IMR-90 (cell line): ENCODE results near the gene GALNT5. TPM values are rescaled to one million over a fixed set of nuclear protein-coding genes. Genes with fewer than 3 reads are reported as not detected.
A peak's percentile ranks its signal among the peaks of the same experiment; 100 is the strongest.

ENCODE experiments used
- ATAC-seq: fragments of 200-7000 bp; cut with Tn5 transposase; 2 replicates; pipeline ENCODE4 v1.9.1; 2020; ENCODE audit warnings: low read depth, mild to moderate bottlenecking, moderate library complexity
- BruUV-seq: library from RNA; stranded (reverse); fragments of 400-500 nt; replicated peaks from 2 replicates; lab custom pipeline; 2021; lab: Mats Ljungman, UMichigan
- CTCF ChIA-PET: fragments of 300-600 bp; formaldehyde crosslinking; extraction: SDS; loops from one replicate; lab custom pipeline; 2021; ENCODE audit warnings: antibody characterized with exemption; lab: Yijun Ruan, JAX
- POLR2A ChIA-PET: fragments of 300-600 bp; sonication (Branson Sonifier 250); formaldehyde crosslinking; loops from one replicate; lab custom pipeline; 2022; ENCODE audit warnings: antibody characterized with exemption; ENCODE audit not compliant: unreplicated experiment; lab: Charles Lee
- DNase-seq: peaks from one replicate; pipeline ENCODE4 v3.0.0; 2013
- H2AFZ ChIP-seq: replicated peaks from 2 replicates; pipeline ENCODE3; 2013; ENCODE audit warnings: low read length, mild to moderate bottlenecking; ENCODE audit not compliant: poor library complexity
- H2AK5ac ChIP-seq: 2 replicates; pipeline ENCODE4 v1.6.1; 2013; ENCODE audit warnings: low read depth, low read length, inconsistent platforms
- H2AK9ac ChIP-seq: replicated peaks from 2 replicates; pipeline ENCODE3; 2013; ENCODE audit warnings: mild to moderate bottlenecking, low read depth, low read length, moderate library complexity; ENCODE audit not compliant: poor library complexity
- H2BK120ac ChIP-seq: 2 replicates; pipeline ENCODE4 v1.6.1; 2013; ENCODE audit warnings: low read depth, low read length, inconsistent platforms
- H2BK15ac ChIP-seq: 3 replicates; pipeline ENCODE4 v1.6.1; 2013; ENCODE audit warnings: low read depth, low read length, inconsistent platforms
- H2BK20ac ChIP-seq: 2 replicates; pipeline ENCODE4 v1.6.1; 2013; ENCODE audit warnings: low read depth, mild to moderate bottlenecking, inconsistent platforms, low read length, moderate library complexity
- H2BK5ac ChIP-seq: 2 replicates; pipeline ENCODE4 v1.6.1; 2013; ENCODE audit warnings: mild to moderate bottlenecking, low read depth, low read length, inconsistent platforms; ENCODE audit not compliant: poor library complexity, severe bottlenecking
- H3K14ac ChIP-seq: replicated peaks from 2 replicates; pipeline ENCODE4 v1.6.1; 2013; ENCODE audit warnings: low read depth, low read length, inconsistent platforms
- H3K18ac ChIP-seq: 2 replicates; pipeline ENCODE4 v1.6.1; 2013; ENCODE audit warnings: low read depth, low read length, control low read depth
- H3K23ac ChIP-seq: 2 replicates; pipeline ENCODE4 v1.6.1; 2013; ENCODE audit warnings: low read depth, low read length, inconsistent platforms
- H3K27ac ChIP-seq: 2 replicates; pipeline ENCODE4 v1.5.1; 2013; ENCODE audit warnings: mild to moderate bottlenecking, control low read depth, low read length; ENCODE audit not compliant: insufficient read depth
- H3K27me3 ChIP-seq: 2 replicates; pipeline ENCODE4 v1.6.1; 2013; ENCODE audit warnings: low read length; ENCODE audit not compliant: control insufficient read depth, insufficient read depth
- H3K36me3 ChIP-seq: 2 replicates; pipeline ENCODE4 v1.6.1; 2013; ENCODE audit warnings: low read length, mixed read lengths; ENCODE audit not compliant: control insufficient read depth, insufficient read depth
- H3K4ac ChIP-seq: 2 replicates; pipeline ENCODE4 v1.6.1; 2013; ENCODE audit warnings: low read depth, low read length, inconsistent platforms
- H3K4me1 ChIP-seq: 2 replicates; pipeline ENCODE4 v1.6.1; 2013; ENCODE audit warnings: low read length, mixed read lengths; ENCODE audit not compliant: control insufficient read depth, insufficient read depth
- H3K4me2 ChIP-seq: 2 replicates; pipeline ENCODE4 v1.6.1; 2013; ENCODE audit warnings: low read depth, mild to moderate bottlenecking, control low read depth, low read length, moderate library complexity
- H3K4me3 ChIP-seq: 2 replicates; pipeline ENCODE4 v1.5.1; 2013; ENCODE audit warnings: low read depth, mild to moderate bottlenecking, control low read depth, low read length, moderate library complexity; ENCODE audit not compliant: insufficient read depth
- H3K56ac ChIP-seq: 2 replicates; pipeline ENCODE4 v1.6.1; 2013; ENCODE audit warnings: low read length, inconsistent platforms; ENCODE audit not compliant: insufficient read depth; ENCODE audit errors: extremely low read depth
- H3K79me1 ChIP-seq, 2 experiments: 2 replicates each; pipeline ENCODE4 v1.6.1; 2013; ENCODE audit warnings: low read length in 2 of 2, inconsistent platforms in 1 of 2, low read depth in 1 of 2
- H3K9ac ChIP-seq: 2 replicates; pipeline ENCODE4 v1.6.1; 2013; ENCODE audit warnings: low read depth, low read length, control low read depth
- H3K9me1 ChIP-seq: 2 replicates; pipeline ENCODE4 v1.6.1; 2013; ENCODE audit warnings: low read length, inconsistent platforms; ENCODE audit not compliant: insufficient read depth
- H3K9me3 ChIP-seq: 2 replicates; pipeline ENCODE4 v1.6.1; 2013; ENCODE audit warnings: low read length; ENCODE audit not compliant: control insufficient read depth, insufficient read depth
- H4K20me1 ChIP-seq: 2 replicates; pipeline ENCODE4 v1.6.1; 2013; ENCODE audit warnings: low read length, inconsistent platforms; ENCODE audit not compliant: insufficient read depth
- H4K5ac ChIP-seq: 2 replicates; pipeline ENCODE4 v1.6.1; 2013; ENCODE audit warnings: mild to moderate bottlenecking, low read depth, low read length, control low read depth
- H4K8ac ChIP-seq, 2 experiments: 2 replicates each; pipeline ENCODE4 v1.6.1; 2013; ENCODE audit warnings: low read depth in 2 of 2, low read length in 2 of 2, control low read depth in 1 of 2, inconsistent platforms in 1 of 2
- H4K91ac ChIP-seq: 2 replicates; pipeline ENCODE4 v1.6.1; 2013; ENCODE audit warnings: low read depth, low read length, inconsistent platforms; ENCODE audit not compliant: insufficient read depth
- CEBPB ChIP-seq: IDR thresholded peaks from 2 replicates; pipeline ENCODE4 v1.6.1; 2012; ENCODE audit warnings: low read depth, low read length, improper control_type of control experiment
- MXI1 ChIP-seq: IDR thresholded peaks from 2 replicates; pipeline ENCODE4 v1.6.1; 2012; ENCODE audit warnings: low read depth, mild to moderate bottlenecking, low read length, moderate library complexity, borderline replicate concordance
- WGBS, 2 experiments: methylation state at CpG; one replicate each; pipeline versions ENCODE4 v1.1.5 to v1.1.7; 2013; ENCODE audit warnings: missing lambda C conversion rate in 2 of 2; ENCODE audit not compliant: insufficient read length in 1 of 2; ENCODE audit errors: extremely low coverage in 2 of 2; 5-methylcytosine and 5-hydroxymethylcytosine counted together
- dilution Hi-C: fragments of 300-500 bp; cut with HindIII; formaldehyde crosslinking; loops from one replicate; pipeline ENCODE4 v1.14.3; 2018; ENCODE audit warnings: low sequenced_read_pairs; ENCODE audit not compliant: unreplicated experiment
- in situ Hi-C: fragments of 300-500 bp; cut with MboI; formaldehyde crosslinking; loops from 3 replicates; pipeline ENCODE4 v1.14.3; 2019; ENCODE audit warnings: low sequenced_read_pairs, inconsistent platforms, mixed read lengths
- intact Hi-C: fragments of 100-400 bp; cut with micrococcal nuclease; formaldehyde crosslinking; loops from 2 replicates; pipeline ENCODE4 v1.10.0; 2022
- polyA plus RNA-seq, 3 experiments: library from polyadenylated mRNA; depleted of rRNA; stranded (reverse); fragments of >200 nt; gene quantifications; 2 replicates each; pipeline ENCODE4 v1.2.3, GENCODE V29; 2012; ENCODE audit warnings: low replicate concordance in 1 of 3
- total RNA-seq: library from RNA; depleted of rRNA; stranded (reverse); fragments of >200 nt; gene quantifications from 2 replicates; pipeline ENCODE4 v1.2.3, GENCODE V29; 2012

The GALNT5 gene
- total and polyA plus RNA-seq, 2 of the 4 experiments (the other 2 are of a cell fraction): 36.3 to 63.3 TPM

GRCh38 chr2:157233506-157233905 lies 24.0 kb upstream of the GALNT5 start:
- dilution Hi-C loops: no loop called here
- Histone ChIP-seq H4K5ac (no peak overlapping the region; the same call in 1 of the 2 replicates), H3K4me2 (peak overlapping the region; percentile 6; the same call in 1 of the 2 replicates), H3K4me3 (no peak overlapping the region), H3K56ac (peak overlapping the region; percentile 64; the same call in 1 of the 2 replicates), H3K79me1 (peaks cover 4 to 6% of the 10 kb centered on the region in 2 experiments; a peak in 1 of 4 replicates), H4K20me1 (no peaks in the 10 kb centered on the region), H2BK15ac (peak overlapping the region; percentile 34; the same call in 1 of the 3 replicates), H3K18ac (peak overlapping the region; percentile 22; the same call in 1 of the 2 replicates), H2BK20ac (peak overlapping the region; percentile 73), H3K4ac (peak overlapping the region; percentile 79), H4K91ac (peak overlapping the region; percentile 57), H3K9me1 (peaks cover 3% of the 10 kb centered on the region), H3K27me3 (no peaks in the 10 kb centered on the region), H3K36me3 (no peaks in the 10 kb centered on the region), H3K27ac (peak overlapping the region; percentile 84; the same call in 1 of the 2 replicates), H3K9ac (no peak overlapping the region), H3K4me1 (peaks cover 17% of the 10 kb centered on the region), H2AFZ (no peak overlapping the region), H3K14ac (peak overlapping the region; percentile 54), H4K8ac (peak overlapping the region in 1 of 2 experiments; percentile 74; a peak in 2 of 4 replicates), H2AK5ac (0 out of 2 replicates have a peak overlapping the region, but pooled peaks have one; percentile 36), H2BK5ac (peak overlapping the region; percentile 93), H2AK9ac (no peak overlapping the region), H3K23ac (no peak overlapping the region), H3K9me3 (no peaks in the 10 kb centered on the region), H2BK120ac (peak overlapping the region; percentile 88)
- no TSS peak for BruUV-seq
- POLR2A ChIA-PET: no interaction called here
- DNase-seq: peak; percentile 84
- in situ Hi-C loops: no loop called here
- ATAC-seq: peak; percentile 56
- WGBS, 2 experiments: no CpG with 5 or more reads among the region's 4 CpGs
- CTCF ChIA-PET: no interaction called here
- intact Hi-C loops: loop anchor here (2.0 kb wide), 1 partner anchor 25 kb away; no protein-coding TSS in a partner anchor
- TF ChIP-seq CEBPB (peak; percentile 86), MXI1 (no peak)
